Testis (tissue), 3 donors: ENCODE results near the gene MAP2K7. TPM values are rescaled to one million over a fixed set of nuclear protein-coding genes. Genes with fewer than 3 reads are reported as not detected.

ENCODE experiments used
- DNase-seq: peaks from one replicate; pipeline ENCODE4 v3.0.0-alpha.2; 2019
- H3K27ac ChIP-seq, 2 donors: fragments of 200-600 bp; sonication (generic); one replicate each; pipeline ENCODE4 v1.5.1; 2019
- H3K27me3 ChIP-seq: fragments of 200-600 bp; sonication (generic); one replicate; pipeline ENCODE4 v1.5.1; 2019
- H3K36me3 ChIP-seq: fragments of 200-600 bp; sonication (generic); one replicate; pipeline ENCODE4 v1.5.1; 2017; ENCODE audit warnings: low read depth; ENCODE audit errors: missing control alignments
- H3K4me1 ChIP-seq: fragments of 200-600 bp; sonication (generic); one replicate; pipeline ENCODE4 v1.5.1; 2019
- H3K4me3 ChIP-seq, 2 donors: fragments of 200-600 bp; sonication (generic); one replicate each; pipeline ENCODE4 v1.5.1; 2017 to 2019
- H3K9me3 ChIP-seq: fragments of 200-600 bp; sonication (generic); one replicate; pipeline ENCODE4 v1.5.1; 2017
- POLR2A ChIP-seq: fragments of 450-650 bp; IDR thresholded peaks from one replicate; pipeline ENCODE4 v1.6.1; 2017; ENCODE audit warnings: antibody characterized with exemption, mild to moderate bottlenecking, moderate library complexity
- WGBS, 2 donors: methylation state at CpG; one replicate each; pipeline ENCODE4 v1.1.5; 2018; 5-methylcytosine and 5-hydroxymethylcytosine counted together
- intact Hi-C: fragments of 100-400 bp; cut with DNase I; formaldehyde crosslinking; loops from one replicate; pipeline ENCODE4 v1.15.1; 2023; ENCODE audit warnings: low total_unique reads
- polyA plus RNA-seq: library from polyadenylated mRNA; stranded (reverse); fragments of 350-450 nt; fragmentation: Illumina TruSeq; extraction: RNeasy Lipid Tissue Mini Kit (QIAGEN cat#74804); gene quantifications from one replicate; pipeline ENCODE4 v1.2.3, GENCODE V29; 2014; ENCODE audit warnings: low read depth, low replicate concordance; ENCODE audit not compliant: insufficient read depth
- total RNA-seq, 2 donors: library from RNA; depleted of rRNA; stranded (reverse); fragments of >200 nt; gene quantifications; one replicate each; pipeline ENCODE4 v1.2.3, GENCODE V29; 2016
- TF ChIP-seq, protein P1 (sequence below), 3 experiments: fragments of 450-650 bp in 2 of 3; fragments of 200-600 bp in 1 of 3; sonication (generic) in 1 of 3; IDR thresholded peaks; one replicate each; pipeline ENCODE4 v1.5.1; 2016 to 2019; ENCODE audit warnings: antibody characterized with exemption in 3 of 3, mild to moderate bottlenecking in 2 of 3, moderate library complexity in 1 of 3

Gene MAP2K7
- total and polyA plus RNA-seq, 3 donors from 2014 or later: 30.6 to 44.0 (median 34.8) TPM

DNA sequence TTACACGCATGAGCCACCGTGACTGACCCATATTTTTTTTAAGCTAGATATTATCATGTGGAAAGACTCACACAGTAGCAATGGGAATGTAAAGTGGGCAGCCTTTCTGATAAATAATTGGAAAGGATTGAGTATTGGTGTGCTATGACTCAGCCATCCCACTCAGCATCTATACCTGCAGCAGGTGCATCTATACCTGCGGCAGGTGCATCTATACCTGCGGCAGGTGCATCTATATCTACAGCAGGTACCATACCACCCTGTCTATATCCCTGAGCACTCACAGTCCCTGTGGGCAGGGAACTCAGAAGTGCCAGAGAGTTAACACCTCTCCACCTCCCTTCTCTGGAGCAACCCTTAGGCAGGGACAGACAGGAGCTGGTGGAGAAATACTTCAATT lies 20.6 kb upstream of the MAP2K7 start:
- no peaks in the 10 kb centered on the region for H3K4me1 ChIP-seq
- intact Hi-C loops: no loop called here
- no peaks in the 10 kb centered on the region for H3K27me3 ChIP-seq
- DNase-seq: no peak
- no peaks in the 10 kb centered on the region for H3K9me3 ChIP-seq
- H3K4me3 ChIP-seq: no peak overlapping the region
- TF ChIP-seq POLR2A: no peak
- TF ChIP-seq, protein P1, sequence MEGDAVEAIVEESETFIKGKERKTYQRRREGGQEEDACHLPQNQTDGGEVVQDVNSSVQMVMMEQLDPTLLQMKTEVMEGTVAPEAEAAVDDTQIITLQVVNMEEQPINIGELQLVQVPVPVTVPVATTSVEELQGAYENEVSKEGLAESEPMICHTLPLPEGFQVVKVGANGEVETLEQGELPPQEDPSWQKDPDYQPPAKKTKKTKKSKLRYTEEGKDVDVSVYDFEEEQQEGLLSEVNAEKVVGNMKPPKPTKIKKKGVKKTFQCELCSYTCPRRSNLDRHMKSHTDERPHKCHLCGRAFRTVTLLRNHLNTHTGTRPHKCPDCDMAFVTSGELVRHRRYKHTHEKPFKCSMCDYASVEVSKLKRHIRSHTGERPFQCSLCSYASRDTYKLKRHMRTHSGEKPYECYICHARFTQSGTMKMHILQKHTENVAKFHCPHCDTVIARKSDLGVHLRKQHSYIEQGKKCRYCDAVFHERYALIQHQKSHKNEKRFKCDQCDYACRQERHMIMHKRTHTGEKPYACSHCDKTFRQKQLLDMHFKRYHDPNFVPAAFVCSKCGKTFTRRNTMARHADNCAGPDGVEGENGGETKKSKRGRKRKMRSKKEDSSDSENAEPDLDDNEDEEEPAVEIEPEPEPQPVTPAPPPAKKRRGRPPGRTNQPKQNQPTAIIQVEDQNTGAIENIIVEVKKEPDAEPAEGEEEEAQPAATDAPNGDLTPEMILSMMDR (IDR thresholded peaks at IDR 0.05): no peak
- no peak overlapping the region for H3K27ac ChIP-seq
- H3K36me3 ChIP-seq: no peaks in the 10 kb centered on the region
- WGBS, 2 donors: 87 to 91% methylated on average over 4 of the region's 4 CpGs

DNA sequence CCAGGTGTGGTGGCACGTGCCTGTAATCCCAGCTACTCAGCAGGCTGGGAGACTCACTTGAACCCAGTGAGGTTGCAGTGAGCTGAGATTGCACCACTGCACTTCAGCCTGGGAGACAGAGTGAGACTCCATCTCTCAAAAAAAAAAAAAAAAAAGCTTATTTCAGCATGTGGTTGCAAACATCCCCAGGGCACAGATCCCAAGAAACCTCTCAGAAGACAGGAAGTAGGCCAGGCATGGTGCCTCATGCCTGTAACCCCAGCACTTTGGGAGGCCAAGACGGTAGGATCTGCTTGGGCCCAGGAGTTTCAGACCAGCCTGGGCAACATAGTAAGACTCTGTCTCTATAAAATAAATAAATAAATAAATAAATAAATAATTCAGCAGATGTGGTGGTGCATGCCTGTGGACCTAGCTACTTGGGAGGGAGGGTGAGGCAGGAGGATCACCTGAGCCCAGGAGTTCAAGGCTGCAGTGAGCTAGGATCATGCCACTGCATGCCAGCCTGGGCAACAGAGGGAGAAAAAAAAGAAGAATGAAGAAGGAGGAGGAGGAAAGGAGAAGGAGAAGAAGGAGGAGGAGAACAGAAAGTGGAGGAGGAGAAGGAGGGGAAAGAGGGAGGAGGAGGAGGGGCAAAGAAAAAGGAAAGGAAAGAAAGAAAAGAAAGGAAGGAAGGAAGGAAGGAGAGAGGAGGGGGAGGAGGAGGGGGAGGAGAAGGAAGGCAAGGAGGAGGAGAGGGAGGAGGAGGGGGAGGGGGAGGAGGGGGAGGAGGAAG lies 19.7 kb upstream of the MAP2K7 start:
- Histone ChIP-seq H3K4me3 (no peak overlapping the region), H3K9me3 (no peaks in the 10 kb centered on the region), H3K4me1 (no peaks in the 10 kb centered on the region), H3K27me3 (no peaks in the 10 kb centered on the region), H3K27ac (no peak overlapping the region), H3K36me3 (no peaks in the 10 kb centered on the region)
- DNase-seq: no peak
- TF ChIP-seq, protein P1 (IDR thresholded peaks at IDR 0.05): no peak
- TF ChIP-seq POLR2A: no peak
- WGBS, 2 donors: 80 to 81% methylated on average over 2 of the region's 2 CpGs
- intact Hi-C loops: no loop called here

DNA sequence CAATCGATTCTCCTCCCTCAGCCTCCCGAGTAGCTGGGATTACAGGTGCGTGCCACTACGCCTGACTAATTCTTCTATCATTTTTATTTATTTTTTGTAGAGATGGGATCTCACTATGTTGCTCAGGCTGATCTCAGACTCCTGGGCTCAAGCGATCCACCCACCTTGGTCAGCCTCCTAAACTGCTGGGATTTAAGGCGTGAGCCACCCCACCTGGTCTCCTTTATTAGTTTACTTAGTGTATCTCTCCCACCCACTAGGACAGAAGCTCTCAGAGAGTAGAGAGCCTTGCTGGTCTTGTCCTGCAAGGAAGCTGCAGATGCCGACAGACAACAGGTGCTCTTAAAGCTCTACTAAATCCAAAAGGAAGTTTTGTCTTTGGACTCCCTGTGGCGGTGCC lies 17.9 kb upstream of the MAP2K7 start:
- H3K9me3 ChIP-seq: no peaks in the 10 kb centered on the region
- H3K4me3 ChIP-seq: no peak overlapping the region
- H3K36me3 ChIP-seq: no peaks in the 10 kb centered on the region
- no peaks in the 10 kb centered on the region for H3K4me1 ChIP-seq
- WGBS, 2 donors: 92 to 95% methylated on average over 8 of the region's 8 CpGs
- no peak for DNase-seq
- no peaks in the 10 kb centered on the region for H3K27me3 ChIP-seq
- TF ChIP-seq, protein P1 (IDR thresholded peaks at IDR 0.05): no peak
- TF ChIP-seq POLR2A: no peak
- intact Hi-C loops: no loop called here
- H3K27ac ChIP-seq: no peak overlapping the region

DNA sequence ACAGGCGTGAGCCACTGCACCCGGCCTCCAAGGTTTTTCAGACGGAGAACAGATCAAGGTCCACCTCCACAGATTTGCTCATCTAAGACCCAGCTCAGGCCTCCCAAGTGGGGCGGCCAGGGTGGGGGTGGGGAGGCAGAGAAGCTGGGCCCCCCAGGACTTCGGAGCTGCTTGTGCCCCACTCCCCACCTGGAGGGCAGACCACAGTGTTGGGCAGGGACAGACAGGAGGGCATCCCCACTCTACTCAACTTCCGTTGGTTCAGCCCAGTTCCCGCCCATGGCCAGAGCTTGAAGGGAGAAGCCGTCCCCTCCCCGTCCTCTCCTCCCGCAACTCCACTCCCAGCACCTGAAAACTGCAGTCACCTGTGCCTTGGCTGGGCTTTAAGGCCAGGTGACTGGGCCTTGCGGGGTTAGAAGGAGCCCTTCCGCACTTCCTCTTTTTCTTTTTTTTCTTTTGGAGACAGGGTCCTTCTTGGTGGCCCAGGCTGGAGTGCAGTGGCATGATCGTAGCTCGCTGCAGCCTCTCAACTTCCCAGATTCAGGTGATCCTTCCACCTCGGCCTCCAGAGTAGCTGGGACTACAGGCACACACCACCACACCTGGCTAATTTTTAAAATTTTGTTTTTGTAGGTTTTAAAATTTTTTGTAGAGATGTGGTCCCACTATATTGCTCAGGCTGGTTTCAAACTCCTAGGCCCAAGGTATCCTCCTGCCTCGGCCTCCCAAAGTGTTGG lies 16.1 kb upstream of the MAP2K7 start:
- intact Hi-C loops: no loop called here
- no peak overlapping the region for H3K27ac ChIP-seq
- no peaks in the 10 kb centered on the region for H3K4me1 ChIP-seq
- no peaks in the 10 kb centered on the region for H3K27me3 ChIP-seq
- H3K9me3 ChIP-seq: no peaks in the 10 kb centered on the region
- TF ChIP-seq, protein P1 (IDR thresholded peaks at IDR 0.05): no peak
- no peak for TF ChIP-seq POLR2A
- DNase-seq: no peak
- 59 to 67% methylated on average over 13 to 16 of the region's 16 CpGs for WGBS, 2 donors
- H3K4me3 ChIP-seq: no peak overlapping the region
- H3K36me3 ChIP-seq: no peaks in the 10 kb centered on the region
